B cell (primary cell): Measurements from ENCODE around the gene PODN.

Experiments used
- EZH2 ChIP-seq: IDR thresholded peaks from 2 replicates; pipeline ENCODE4 v1.6.1; 2012; ENCODE audit warnings: borderline replicate concordance, low read depth, mild to moderate bottlenecking, moderate library complexity, low read length; ENCODE audit not compliant: insufficient read depth, poor library complexity, severe bottlenecking
- TF ChIP-seq, protein P1 (sequence below): fragments of 200-600 bp; IDR thresholded peaks from one replicate; pipeline ENCODE4 v1.8.0; 2022; ENCODE audit warnings: antibody characterized with exemption, mild to moderate bottlenecking

DNA sequence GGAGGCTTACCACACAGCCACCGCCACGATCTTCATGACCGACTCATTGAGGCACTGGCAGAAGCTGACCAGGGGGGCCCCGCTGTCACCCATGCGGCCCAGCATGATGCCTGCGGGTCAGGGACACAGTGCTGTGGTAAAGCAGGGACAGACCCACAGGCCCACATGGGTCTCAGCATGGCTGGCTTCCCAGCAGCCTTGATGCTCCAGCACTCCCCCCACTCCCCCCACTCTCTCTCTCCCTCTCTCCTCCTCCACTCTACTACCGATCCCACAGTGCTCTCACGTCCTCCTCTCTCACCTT, 31.4 kb downstream of the PODN start:
- TF ChIP-seq, protein P1, sequence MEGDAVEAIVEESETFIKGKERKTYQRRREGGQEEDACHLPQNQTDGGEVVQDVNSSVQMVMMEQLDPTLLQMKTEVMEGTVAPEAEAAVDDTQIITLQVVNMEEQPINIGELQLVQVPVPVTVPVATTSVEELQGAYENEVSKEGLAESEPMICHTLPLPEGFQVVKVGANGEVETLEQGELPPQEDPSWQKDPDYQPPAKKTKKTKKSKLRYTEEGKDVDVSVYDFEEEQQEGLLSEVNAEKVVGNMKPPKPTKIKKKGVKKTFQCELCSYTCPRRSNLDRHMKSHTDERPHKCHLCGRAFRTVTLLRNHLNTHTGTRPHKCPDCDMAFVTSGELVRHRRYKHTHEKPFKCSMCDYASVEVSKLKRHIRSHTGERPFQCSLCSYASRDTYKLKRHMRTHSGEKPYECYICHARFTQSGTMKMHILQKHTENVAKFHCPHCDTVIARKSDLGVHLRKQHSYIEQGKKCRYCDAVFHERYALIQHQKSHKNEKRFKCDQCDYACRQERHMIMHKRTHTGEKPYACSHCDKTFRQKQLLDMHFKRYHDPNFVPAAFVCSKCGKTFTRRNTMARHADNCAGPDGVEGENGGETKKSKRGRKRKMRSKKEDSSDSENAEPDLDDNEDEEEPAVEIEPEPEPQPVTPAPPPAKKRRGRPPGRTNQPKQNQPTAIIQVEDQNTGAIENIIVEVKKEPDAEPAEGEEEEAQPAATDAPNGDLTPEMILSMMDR, result no peak
- no peak for TF ChIP-seq EZH2
